ENCODE measurements around the gene PALLD. TPM values are rescaled to one million over a fixed set of nuclear protein-coding genes. Genes with fewer than 3 reads are reported as not detected.

The PALLD gene
- total RNA-seq, 1 donor from 2014 or later, result 85.7 TPM

DNA sequence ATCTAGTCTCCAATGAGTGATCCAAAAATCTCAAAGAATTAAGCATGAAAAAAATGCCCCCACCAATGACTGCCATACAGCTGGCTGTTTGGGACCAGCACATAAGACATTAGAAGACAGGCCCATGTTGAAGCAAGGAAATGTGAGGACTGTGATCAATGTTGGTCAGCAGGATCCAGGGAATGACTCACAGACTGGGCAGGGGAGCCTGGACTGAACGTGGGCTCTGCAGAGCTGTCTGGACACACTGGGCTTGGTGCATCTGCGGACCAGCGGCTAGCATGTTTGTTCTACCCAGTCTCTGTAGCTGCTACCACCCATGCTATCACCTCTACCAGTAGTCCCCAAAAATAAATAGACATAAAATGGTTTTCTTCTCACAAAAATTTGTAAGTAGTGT lies 108.6 kb downstream of the PALLD start:
- no peak overlapping the region for H2AFZ ChIP-seq (replicated peaks)
- no peaks in the 10 kb centered on the region for H3K9me3 ChIP-seq (ENCODE audit: low read depth)
- no peaks in the 10 kb centered on the region for H3K79me2 ChIP-seq (ENCODE audit: low read depth)
- no peaks in the 10 kb centered on the region for H4K20me1 ChIP-seq (ENCODE audit: low read depth)
- Mint-ChIP-seq H3K36me3 (no peaks in the 10 kb centered on the region), H3K4me3 (no peak overlapping the region), H3K9me3 (peaks cover under 1% of the 10 kb centered on the region), H3K27ac (peak overlapping the region; percentile 95), H3K27me3 (ENCODE audit: insufficient read depth, low read depth) (no peaks in the 10 kb centered on the region), H3K4me1 (peaks cover 33% of the 10 kb centered on the region)
- peaks cover 26% of the 10 kb centered on the region for H3F3A ChIP-seq (ENCODE audit: low read depth)
- TF ChIP-seq EZH2phosphoT487 (IDR thresholded peaks at IDR 0.05) (no peak), EZH2 (IDR thresholded peaks at IDR 0.05) (no peak), CTCF (IDR thresholded peaks at IDR 0.05) (no peak)
- H3K9ac ChIP-seq, result no peak overlapping the region
- H3K4me1 ChIP-seq, result peaks cover 29% of the 10 kb centered on the region
- H3K4me2 ChIP-seq, result peak overlapping the region; percentile 69
- peak overlapping the region; percentile 89 for H3K27ac ChIP-seq
- no peaks in the 10 kb centered on the region for H3K36me3 ChIP-seq
- peak overlapping the region; percentile 25 for H3K4me3 ChIP-seq
- DNase-seq (ENCODE audit: low spot score), result peak; percentile 33
- H3K27me3 ChIP-seq, result no peaks in the 10 kb centered on the region

DNA sequence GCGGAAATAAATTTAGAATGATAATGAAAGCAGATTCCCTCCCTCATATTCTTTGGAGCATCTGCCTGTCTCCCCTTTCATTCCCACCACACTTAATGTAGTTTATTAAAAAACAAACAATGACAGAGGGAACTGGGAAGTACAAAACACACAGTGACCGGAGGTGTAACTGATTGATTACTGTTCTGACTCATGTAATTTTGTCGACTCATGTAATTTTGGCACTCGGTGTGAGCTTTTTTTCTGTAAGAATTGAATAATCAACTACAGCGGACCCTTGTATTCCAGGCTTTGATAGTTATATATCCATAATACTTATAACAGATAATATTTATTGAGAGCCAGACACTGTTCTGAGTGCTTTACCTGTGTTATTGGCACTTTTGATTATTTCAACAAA lies 110.4 kb downstream of the PALLD start:
- TF ChIP-seq EZH2phosphoT487 (IDR thresholded peaks at IDR 0.05) (no peak), CTCF (IDR thresholded peaks at IDR 0.05) (no peak), EZH2 (IDR thresholded peaks at IDR 0.05) (no peak)
- H3K4me1 Mint-ChIP-seq, result peaks cover 33% of the 10 kb centered on the region
- no peaks in the 10 kb centered on the region for H3K9me3 ChIP-seq (ENCODE audit: low read depth)
- no peaks in the 10 kb centered on the region for H3K79me2 ChIP-seq (ENCODE audit: low read depth)
- no peak for DNase-seq (ENCODE audit: low spot score)
- no peaks in the 10 kb centered on the region for H3K27me3 Mint-ChIP-seq (ENCODE audit: insufficient read depth, low read depth)
- no peak overlapping the region for H3K4me3 Mint-ChIP-seq
- no peaks in the 10 kb centered on the region for H3K36me3 Mint-ChIP-seq
- H3K9ac ChIP-seq, result no peak overlapping the region
- no peaks in the 10 kb centered on the region for H3K36me3 ChIP-seq
- peaks cover 26% of the 10 kb centered on the region for H3F3A ChIP-seq (ENCODE audit: low read depth)
- H3K27ac Mint-ChIP-seq, result no peak overlapping the region
- H3K4me3 ChIP-seq, result no peak overlapping the region
- no peaks in the 10 kb centered on the region for H4K20me1 ChIP-seq (ENCODE audit: low read depth)
- H3K4me1 ChIP-seq, result peaks cover 29% of the 10 kb centered on the region
- no peak overlapping the region for H2AFZ ChIP-seq (replicated peaks)
- no peak overlapping the region for H3K27ac ChIP-seq
- no peak overlapping the region for H3K4me2 ChIP-seq
- peaks cover 5% of the 10 kb centered on the region for H3K9me3 Mint-ChIP-seq
- no peaks in the 10 kb centered on the region for H3K27me3 ChIP-seq

- H3K27me3 Mint-ChIP-seq (ENCODE audit: insufficient read depth, low read depth), result no peaks in the 10 kb centered on the region
- Histone ChIP-seq H3K4me2 (no peak overlapping the region), H3K79me2 (ENCODE audit: low read depth) (no peaks in the 10 kb centered on the region), H3K4me1 (peaks cover 30% of the 10 kb centered on the region), H3K27me3 (no peaks in the 10 kb centered on the region), H3K9ac (no peak overlapping the region), H3K9me3 (ENCODE audit: low read depth) (no peaks in the 10 kb centered on the region), H4K20me1 (ENCODE audit: low read depth) (no peaks in the 10 kb centered on the region), H3K4me3 (no peak overlapping the region), H3K36me3 (no peaks in the 10 kb centered on the region), H3K27ac (no peak overlapping the region), H2AFZ (replicated peaks) (no peak overlapping the region), H3F3A (ENCODE audit: low read depth) (peaks cover 22% of the 10 kb centered on the region)
- no peaks in the 10 kb centered on the region for H3K36me3 Mint-ChIP-seq
- TF ChIP-seq EZH2 (IDR thresholded peaks at IDR 0.05) (no peak), EZH2phosphoT487 (IDR thresholded peaks at IDR 0.05) (no peak), CTCF (IDR thresholded peaks at IDR 0.05) (no peak)
- no peak overlapping the region for H3K4me3 Mint-ChIP-seq
- peak overlapping the region; percentile 48 for H3K27ac Mint-ChIP-seq
- DNase-seq (ENCODE audit: low spot score), result no peak
- H3K9me3 Mint-ChIP-seq, result peaks cover 6% of the 10 kb centered on the region
- H3K4me1 Mint-ChIP-seq, result peaks cover 30% of the 10 kb centered on the region
These were observed 111.9 kb downstream of the PALLD start for GRCh38 chr4:168608771-168609170.
